DMS53 treated with DMSO at 0.1 percent for 48 hours (cell line): Measurements from ENCODE around the gene SAP30L.

Experiments
- DNase-seq: peaks from one replicate; lab custom pipeline; 2025; ENCODE audit not compliant: unreplicated experiment; lab: John Stamatoyannopoulos, UW

Gene SAP30L, protein sequence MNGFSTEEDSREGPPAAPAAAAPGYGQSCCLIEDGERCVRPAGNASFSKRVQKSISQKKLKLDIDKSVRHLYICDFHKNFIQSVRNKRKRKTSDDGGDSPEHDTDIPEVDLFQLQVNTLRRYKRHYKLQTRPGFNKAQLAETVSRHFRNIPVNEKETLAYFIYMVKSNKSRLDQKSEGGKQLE

DNA sequence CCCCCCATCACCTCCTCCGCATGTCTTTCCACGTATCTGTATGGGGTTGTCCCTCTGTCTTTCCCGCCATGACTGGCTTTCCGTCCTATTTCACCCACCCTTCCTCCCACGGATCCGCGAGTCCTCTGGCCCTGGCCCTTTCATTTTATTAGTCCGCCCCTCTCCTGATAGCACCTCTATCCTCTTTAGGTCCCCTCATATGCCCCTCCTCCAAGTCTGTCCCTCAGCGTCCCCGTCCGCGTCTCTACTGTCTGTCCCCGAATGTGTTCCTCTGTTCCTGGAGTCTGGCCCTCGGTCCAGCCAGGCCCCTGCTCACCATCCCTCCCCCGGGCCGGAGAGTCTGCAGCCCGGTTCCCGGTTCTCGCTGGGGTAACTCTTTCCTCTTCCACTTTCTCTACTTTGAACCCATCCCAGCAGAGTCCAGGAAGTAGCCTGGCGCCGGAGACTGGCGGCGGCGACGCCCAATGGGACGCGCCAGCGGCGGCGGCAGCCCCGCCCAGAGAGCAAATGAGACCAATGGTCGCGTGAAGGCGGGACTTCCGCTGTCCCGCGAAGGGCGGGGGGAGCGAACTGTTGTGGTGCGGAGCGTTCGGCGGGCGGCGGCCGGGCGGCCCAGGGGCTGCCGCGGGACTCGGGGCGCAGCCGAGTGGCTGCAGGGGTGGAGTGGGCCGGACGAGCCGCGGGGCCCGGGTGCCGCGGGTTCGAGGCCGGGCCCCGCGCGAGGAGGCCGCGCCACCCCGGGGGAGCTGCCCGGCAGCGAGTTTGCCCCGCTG lies at the start of gene SAP30L:
TSS of gene SAP30L (plus strand) at position 576 of the 773 bp plus-strand sequence. CDS start 608 bp downstream, outside the sequence.
- peak; percentile 89 for DNase-seq

DNA sequence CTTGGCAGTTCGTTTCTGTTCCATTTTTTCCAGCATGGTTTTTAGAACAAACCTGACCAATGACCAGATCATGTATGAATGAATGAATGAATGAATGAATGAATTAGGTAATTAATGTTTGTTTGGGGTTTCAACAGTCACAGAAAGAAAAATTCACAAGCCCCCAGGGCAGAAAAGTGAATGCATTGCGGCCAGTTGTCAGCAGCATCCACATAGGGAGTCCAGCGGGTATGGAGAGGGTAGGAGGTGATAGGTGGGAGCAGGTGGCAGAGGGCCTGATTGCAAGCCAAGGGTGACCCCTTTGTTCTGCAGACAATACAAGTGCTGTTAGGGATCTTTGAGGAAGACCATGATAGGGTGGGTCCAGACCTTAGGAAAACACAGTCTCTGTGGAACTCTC lies 49.7 kb upstream of the SAP30L start:
- DNase-seq = no peak

DNA sequence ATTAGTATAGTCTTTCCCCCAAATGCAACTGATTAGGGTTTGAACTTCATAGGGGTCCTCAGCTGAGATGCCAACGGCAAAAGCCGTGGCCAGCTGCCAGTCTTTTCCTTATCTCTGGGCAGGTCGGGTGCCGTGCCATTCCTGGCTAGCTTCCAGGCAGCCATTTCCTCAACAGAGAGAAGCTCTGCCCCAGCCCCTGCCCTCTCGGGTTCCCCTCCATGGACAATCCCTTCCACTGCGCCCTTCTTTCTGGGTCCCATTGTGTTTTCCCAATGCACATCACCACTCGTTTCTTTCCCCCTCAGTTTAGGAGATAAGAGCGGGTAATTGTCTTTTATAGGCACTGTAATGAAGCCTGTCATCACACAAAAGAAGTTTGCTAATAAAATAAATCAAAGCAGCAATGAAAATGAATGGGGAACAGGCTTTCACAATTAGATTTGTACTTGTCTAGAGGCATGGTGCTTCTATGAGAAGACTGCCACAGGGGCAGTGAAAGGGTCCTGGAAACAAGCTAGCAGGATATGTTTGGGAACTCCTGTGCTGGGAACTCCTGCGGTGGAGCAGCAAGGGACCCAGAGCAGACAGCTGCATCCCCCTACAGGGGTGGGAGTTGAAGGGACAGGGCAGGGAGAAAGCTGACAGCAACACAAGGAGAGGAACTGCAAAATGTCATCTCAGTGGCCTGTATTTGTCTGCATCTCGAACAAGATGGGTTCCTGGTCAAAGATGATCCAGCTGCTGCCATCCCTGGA lies 48.0 kb upstream of the SAP30L start:
- no peak for DNase-seq

DNA sequence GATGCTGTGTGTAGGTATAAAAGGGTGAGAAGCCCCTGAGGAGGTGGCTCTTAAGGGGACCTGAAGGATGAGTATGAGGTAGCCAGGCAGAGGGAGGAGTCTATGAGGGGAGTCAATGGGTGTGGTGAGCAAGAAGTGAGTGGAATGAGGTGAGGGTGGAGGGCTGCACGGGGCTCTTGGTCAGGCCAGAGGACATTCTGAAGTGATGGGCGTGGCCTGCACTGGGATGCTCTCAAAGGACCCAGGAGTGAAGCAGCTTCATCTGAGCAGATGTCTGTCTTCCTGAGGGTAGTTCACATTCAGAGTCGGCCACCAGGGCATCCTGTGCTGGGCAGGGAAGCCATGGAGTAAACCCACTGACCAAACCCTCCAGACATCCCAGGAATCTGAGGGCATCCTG lies 45.1 kb upstream of the SAP30L start:
- DNase-seq = no peak

DNA sequence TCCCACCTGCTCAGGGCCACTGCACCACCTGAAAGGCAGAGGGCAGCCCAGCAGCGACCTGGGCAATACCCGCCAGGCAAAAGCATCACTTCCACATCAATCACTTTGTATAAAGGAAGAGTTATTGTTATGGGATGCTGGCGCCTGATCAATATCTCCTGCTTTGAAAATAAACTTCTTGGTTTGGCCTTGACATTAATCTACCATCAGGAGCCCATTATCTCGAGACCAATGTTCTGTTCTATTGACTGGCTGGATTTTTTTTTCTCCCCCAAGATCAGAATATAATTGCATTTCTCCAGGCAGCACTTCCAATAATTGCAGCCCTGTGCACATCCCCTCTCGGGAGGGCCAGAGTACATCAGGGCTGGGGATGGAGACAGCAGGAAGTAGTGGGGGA lies 44.4 kb upstream of the SAP30L start:
- DNase-seq = no peak

DNA sequence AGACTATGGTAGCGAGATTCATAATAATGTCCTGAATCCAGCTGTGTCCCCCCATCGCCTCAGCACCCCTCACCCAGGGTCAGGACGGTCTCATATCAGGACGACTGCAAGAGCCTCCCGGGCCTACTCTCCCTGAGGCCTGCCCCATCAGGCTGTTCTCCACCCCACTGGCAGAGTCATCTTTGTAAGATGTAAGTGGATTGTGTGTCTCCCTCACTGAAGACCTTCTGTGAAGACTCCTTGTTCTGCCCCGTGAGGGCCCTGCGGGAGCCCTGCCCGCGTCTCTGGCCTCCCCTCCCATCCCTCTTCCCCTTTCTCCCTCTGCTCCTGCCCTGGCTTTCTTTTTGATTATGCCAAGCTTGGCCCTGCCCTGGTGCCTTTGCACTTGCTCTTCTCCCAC lies 43.9 kb upstream of the SAP30L start:
- no peak for DNase-seq

DNA sequence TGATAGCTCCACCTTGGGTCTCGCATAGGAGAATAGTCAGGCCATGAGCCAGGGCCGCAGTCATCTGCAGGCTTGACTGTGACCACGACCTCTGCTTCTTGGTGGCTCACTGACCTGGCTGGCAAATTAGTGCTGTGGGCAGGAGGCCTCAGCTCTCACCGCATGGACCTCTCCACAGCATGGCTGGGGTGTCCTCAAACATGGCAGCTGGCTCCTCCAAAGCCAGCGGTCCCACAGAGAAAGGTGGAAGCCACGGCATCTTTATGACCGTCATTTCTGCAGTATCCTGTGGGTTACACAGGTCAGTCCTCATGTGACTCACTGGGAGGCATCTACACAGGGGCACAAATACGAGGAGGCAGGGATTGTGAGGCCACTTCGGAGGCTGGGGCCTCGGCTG lies 43.2 kb upstream of the SAP30L start:
- DNase-seq = no peak

DNA sequence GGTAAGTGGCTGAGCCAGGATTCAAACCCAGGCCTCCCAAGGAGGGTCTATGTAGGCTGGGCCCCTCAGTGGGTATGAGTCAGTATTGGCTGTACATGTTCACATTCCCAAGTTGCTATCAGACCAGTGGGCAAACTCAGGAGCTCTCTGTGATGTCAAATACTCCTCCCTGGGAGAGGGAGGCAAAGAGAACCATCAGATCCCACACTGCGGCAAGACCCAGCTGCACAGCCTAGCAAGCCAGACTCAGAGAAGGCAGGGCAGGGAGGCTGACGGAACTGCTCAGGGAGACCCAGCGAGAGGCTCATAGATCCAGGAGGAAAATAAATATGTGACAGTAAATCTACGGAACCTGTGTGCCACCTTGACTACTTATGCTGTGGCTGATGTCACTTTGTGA lies 42.6 kb upstream of the SAP30L start:
- no peak for DNase-seq

DNA sequence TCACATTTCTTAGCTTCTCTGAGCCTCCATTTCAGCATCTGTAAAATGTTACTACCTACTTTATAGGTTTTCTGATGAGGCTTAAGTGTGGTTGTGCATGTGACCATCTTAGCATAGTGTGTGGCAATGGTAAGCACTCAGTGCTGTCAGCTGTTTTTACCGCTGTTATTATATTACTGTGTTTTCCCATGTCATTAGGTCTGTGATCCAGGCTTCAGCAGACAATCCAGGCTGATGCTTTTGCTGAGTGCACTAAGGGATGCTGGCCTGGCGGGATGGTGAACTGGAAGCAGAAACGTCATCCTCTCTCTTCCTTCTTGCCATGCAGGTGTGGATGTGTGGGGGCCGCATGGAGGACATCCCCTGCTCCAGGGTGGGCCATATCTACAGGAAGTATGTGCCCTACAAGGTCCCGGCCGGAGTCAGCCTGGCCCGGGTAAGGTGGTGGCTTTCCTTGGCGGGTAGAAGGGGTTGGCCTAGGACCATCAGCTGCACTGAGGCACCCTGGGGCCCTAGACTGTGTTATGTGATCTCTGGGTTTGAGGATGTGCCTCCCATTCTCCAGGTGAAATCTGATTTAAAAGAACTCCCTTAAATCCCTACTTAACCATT lies 41.9 kb upstream of the SAP30L start:
- DNase-seq = no peak

DNA sequence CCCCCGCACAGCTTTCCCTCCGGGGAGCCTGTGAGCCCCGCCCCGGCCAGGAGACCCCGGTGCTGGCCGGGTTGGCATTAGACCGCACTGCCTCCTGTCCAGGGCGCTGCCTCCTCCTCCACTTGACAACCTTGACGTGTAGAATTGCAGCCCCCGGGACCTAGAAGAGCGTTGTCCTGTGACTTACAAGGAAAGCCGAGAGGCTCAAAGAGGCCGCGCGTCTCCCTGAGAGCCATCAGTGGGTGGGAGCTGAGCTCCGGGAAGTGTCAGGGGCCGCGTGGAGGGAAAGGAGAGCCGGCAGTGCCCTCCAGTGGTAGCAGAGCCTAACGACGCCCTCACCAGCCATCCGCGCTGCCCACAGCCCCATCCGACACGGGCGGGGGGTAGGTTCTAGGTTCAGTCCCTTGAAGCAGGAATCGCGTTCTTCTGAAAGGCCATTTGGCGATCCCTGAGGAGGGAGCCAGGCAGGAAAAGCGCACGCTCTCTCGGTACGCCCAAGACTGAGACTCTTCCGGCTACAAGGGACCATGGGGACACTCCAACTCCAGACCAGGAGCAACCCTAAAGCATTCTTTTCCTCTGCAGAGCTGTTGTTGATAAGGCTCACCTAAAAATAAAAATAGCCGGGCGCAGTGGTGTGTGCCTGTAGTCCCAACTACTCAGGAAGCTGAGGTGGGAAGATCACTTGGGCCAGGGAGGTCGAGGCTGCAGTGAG lies 40.6 kb upstream of the SAP30L start:
- DNase-seq = peak; percentile 8

DNA sequence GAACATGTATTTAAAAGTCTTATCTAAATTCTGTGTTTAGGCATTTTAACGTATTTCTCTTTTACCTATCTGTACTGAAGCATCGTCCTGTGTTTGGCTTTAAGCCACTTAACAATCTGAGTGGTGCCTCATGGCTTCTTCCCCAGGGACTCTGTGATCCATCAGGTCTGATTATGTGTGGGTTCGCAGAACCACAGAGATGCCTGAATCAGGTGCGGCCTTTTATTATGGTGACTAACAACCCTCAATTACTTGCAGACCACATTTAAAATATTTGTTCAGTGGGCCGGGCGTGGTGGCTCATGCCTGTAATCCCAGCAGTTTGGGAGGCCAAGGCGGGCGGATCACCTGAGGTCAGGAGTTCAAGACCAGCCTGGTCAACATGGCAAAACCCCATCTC lies 39.6 kb upstream of the SAP30L start:
- DNase-seq = no peak

DNA sequence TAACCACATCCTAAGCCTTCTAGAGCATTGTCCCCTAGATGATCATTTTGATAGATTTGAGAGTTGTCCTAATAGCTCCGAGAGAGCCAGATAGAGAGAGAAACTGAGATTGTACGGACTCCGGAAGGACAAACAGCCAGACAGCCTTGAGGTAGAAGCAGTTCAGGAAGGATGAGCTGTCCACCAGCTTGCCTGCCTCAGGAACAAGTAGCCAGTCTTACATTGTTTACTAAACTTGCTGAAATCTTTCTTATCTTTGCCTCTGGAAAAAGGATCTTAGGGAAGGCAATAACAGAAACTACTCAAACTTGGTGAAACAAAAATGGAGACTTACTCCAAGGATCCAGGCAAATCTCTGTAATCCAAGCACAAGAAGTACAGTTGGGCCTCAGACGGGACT lies 39.0 kb upstream of the SAP30L start:
- no peak for DNase-seq

DNA sequence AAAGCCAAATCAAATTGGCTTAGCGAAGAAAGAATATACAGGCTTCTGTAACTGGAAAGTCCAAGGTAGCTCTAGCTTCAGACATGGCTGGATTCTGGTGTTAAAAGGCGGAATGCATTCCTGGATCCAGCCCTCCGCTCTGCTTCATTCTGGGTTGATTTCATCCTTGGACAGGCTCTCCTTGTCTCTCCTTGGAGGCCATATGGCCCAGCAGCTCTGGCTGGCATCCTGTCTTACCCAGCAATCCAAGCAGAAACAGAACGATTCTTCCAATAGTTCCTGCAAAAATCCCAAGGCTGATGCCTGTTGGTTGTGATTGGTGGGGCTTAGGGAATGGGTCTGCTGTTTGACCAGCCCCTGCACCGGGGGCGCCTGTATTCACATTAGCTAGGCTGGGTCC lies 37.0 kb upstream of the SAP30L start:
- DNase-seq = no peak

DNA sequence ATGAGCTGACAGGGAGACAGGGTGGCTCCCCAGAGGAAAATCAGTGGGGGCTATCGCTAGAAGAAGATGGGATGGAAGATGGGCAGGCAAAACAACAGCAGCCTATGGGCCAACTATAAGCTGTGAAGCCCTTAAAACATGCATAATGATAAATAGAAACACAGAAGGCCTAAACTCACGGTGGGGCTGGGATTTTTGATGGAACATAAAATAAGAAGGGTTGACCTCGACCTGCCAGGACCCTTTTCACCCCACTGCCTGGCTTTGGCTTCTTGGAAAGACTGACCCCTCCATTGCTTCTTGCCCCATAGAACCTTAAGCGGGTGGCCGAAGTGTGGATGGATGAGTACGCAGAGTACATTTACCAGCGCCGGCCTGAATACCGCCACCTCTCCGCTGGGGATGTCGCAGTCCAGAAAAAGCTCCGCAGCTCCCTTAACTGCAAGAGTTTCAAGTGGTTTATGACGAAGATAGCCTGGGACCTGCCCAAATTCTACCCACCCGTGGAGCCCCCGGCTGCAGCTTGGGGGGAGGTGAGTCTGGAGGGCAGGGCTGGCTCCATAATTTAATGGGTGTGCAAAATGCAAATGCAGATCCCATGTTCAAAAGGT lies 36.5 kb upstream of the SAP30L start:
- no peak for DNase-seq

DNA sequence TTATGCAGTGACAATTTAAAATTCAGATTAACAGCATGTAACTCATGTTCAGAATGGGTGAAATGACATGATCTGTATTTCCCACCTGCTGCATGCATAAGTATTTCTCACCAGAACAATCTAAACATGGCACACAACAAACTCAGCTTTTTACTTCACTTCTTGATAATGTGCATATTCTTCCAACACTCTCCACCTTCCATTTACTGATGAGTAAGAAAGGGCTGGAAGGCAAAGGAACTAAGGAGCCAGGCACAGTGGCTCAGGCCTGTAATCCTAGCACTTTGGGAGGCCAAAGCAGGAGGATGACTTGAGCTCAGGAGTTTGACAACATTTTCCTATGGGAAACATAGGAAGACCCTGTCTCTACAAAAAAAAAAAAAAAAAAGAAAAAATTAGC lies 35.8 kb upstream of the SAP30L start:
- DNase-seq = no peak

DNA sequence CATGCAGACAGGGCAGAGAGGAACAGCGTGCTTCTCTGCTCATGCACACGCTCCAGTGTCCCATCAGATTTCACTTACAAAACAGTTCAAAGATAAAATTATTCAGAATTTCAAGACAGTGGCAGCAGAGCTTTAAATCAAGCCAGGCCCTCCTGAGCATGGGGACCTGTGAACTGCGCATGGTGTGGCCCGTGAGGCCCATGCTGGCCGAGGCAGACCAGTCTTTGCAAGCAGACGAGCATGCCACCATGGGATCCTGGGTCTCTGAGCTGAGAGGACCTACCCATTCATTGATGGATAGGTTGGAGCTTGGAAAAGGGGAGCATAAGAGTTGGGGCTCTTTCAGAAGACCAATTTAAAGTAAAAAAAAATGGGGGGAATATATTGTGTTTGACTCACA lies 35.0 kb upstream of the SAP30L start:
- DNase-seq = no peak

DNA sequence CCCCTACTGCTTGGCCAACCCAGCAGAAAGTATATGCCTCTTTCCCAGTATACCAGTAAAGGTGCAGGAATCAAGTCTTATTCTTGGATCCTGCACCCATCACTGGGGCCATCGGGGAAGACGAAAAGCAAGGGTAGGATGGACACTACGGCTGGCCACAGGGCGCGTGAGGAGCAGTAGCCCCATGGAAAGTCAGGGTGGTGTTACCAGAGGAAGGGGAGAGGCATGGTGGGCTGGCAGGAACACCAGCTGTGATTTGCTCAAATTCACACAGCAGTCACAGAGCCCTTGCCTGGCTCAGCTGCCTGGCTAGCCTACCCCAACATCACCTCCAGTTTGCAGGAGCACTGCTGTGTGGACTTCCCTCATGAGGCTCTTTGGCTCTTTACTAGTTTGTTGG lies 34.5 kb upstream of the SAP30L start:
- no peak for DNase-seq

DNA sequence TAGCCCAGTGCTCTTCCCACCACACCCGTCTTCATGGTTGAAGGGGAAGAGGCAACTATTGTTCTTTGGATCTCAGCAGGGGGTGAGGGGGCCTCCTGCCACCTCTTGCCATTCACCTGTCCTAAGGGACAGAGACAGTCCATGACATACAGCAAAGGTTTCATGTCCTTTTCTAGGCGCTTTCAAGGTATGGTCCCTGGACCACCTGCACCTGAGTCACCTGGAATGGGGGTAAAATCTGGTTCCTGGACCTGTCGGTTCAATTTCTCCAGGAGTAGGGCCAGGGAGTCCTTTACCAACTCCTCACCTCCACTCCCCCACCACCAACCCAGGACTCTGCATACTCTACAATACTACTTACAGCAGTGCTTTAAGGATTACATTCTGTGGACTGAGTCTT lies 33.5 kb upstream of the SAP30L start:
- no peak for DNase-seq

DNA sequence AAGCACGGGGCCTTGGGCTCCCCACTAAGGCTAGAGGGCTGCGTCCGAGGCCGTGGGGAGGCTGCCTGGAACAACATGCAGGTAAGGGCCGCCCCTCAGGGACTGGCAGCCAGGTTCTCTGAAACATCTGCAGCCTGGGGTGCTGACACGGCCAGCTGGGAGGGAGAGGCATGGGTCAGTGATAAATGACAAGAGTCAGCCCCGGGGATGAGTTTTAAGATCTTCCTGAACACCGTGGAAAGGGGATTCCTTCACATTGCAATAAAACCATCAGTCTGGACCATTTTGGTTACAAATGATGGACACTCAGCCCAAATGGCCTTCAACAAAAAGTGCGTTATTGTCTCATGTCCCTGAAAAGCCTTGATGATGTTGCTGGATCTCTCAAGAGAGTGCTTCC lies 32.9 kb upstream of the SAP30L start:
- no peak for DNase-seq

DNA sequence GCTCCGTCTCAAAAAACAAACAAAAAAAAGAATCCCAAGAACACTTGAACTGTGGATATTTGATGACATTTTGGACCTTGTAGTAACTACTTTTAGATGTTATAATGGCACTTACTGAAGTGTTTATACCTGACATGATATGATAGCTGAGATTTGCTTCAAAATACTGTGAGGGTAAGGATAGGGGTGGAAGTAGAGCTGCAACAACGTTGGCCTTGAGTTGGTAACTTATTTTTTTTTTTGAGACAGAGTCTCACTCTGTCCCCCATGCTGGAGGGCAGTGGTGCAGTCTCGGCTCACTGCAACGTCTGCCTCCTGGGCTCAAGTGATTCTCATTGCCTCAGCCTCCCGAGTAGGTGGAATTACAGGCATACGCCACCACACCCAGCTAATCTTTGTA lies 30.7 kb upstream of the SAP30L start:
- DNase-seq = no peak

DNA sequence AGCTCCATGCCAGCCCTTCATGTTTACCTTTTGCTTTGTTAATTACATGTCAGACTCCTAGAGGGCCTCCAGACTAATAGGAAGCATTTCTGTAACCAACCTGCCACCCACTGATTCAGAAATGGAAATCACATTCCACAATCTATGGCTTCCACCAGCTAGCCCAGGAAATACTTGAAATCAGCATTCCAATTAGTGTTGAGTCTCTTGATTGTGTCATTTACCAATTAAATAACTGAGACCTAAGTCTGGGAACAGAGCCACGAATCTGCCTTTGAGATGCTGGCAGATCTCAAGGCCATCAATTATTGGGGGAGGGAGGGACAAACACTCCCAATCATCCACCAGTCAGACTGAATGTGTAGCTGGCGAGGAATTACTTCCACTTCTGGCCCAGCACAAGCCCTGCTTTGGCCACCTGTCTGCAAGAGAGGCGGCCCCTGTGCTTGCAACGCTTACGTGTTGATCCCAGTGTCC lies 27.4 kb upstream of the SAP30L start:
- DNase-seq = no peak
